Activated CD4-positive, alpha-beta T cell treated with anti-CD3 and anti-CD28 coated beads, Interleukin-2, amount 50 U/mL, for 16 hours (primary cell): ENCODE measurements around the gene MAML1.
"Not testable (repeated sequence)": the region's sequence is repeated elsewhere in the genome, so short reads cannot be mapped to it uniquely, and the experiment has no call there.

Source experiments
- DNase-seq: peaks from one replicate; pipeline ENCODE4 v3.0.0-alpha.2; 2020

Gene MAML1

DNA sequence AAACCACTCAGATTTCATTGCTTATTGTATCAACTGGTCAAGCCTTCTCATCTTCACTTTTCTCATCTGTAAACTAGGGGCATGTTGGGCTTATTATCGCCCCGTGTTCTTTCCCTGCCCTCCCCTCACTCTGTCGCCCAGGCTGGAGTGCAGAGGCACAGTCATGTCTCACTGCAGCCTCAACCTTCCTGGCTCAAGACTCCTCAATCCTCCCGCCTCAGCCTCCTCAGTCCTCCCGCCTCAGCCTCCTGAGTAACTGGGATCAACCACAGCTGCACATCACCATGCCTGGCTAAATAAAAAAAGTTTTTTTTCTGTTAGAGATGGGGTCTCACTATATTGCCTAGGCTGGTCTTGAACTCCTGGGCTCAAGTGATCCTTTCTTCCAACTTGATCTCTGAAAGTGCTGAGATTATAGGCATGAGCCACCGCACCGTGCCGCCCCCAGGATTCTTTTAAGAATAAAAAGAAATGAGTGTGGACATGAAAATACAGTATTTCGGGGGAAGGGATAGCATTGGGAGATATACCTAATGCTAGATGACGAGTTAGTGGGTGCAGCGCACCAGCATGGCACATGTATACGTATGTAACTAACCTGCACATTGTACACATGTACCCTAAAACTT is 2.0 kb downstream of the MAML1 start:
- no peak for DNase-seq

DNA sequence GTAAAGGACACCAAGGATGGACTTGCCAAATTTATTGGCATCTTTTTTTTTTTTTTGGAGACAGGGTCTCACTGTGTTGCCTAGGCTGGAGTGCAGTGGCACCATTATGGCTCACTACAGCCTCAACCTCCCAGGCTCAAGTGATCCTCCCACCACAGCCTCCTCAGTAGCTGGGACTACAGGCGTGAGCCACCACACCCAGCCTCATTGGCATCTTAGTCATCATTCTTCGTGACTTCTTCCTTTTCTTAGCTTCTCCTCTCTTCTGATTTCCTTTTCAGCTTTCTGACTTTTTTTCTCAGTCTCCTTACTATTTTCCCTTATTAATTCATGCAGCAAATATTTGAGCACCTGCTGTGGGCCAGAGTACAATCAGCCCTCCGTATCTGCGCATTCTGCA is 6.1 kb downstream of the MAML1 start:
- DNase-seq = no peak

DNA sequence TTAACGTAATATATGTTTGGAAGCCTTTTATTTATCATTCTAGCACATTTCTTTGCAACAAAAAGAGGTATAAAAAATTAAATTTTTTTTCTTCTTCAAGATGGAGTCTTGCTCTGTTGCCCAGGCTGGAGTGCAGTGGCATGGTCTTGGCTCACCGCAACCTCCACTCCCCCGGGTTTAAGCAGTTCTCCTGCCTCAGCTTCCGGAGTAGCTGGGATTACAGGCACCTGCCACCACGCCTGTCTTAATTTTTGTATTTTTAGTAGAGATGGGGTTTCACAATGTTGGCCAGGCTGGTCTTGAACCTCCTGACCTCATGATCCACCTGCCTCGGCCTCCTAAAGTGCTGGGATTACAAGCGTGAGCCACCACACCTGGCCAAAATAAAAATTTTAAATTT is 11.5 kb downstream of the MAML1 start:
- DNase-seq = not testable (repeated sequence)

DNA sequence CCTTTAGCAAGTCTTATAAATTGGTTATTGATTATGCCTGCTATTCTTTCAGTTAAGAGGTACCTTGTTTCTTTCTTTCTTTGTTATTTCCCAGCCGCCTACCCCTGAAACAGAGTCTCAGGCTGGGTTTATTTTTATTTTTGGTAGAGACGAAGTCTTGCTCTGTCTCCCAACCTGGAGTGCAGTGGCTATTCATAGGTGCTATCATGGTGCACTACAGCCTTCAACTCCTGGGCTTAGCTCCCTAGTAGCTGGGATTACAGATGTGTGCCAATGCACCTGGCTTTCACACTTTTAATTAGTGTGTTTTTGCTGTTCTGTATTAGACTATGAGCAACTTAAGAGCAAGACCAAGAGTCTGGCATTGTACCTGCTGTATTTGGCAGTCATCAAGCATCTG is 14.2 kb downstream of the MAML1 start:
- DNase-seq = no peak

DNA sequence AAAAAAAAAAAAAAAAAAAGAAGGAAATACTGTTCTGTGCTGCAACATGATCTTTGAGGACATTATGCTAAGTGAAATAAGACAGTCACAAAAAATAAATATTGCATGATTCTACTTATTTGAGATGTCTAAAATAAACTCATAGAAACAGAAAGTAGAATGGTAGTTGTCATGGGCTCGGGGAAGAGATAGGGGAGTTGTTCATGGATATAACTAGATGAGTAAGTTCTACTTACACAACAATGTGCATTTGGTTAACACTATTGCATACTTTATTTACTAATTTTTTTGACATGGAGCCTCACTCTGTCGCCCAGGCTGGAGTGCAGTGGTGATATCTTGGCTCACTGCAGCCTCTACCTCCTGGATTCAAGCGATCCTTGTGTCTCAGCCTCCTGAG is 15.2 kb downstream of the MAML1 start:
- DNase-seq = no peak

DNA sequence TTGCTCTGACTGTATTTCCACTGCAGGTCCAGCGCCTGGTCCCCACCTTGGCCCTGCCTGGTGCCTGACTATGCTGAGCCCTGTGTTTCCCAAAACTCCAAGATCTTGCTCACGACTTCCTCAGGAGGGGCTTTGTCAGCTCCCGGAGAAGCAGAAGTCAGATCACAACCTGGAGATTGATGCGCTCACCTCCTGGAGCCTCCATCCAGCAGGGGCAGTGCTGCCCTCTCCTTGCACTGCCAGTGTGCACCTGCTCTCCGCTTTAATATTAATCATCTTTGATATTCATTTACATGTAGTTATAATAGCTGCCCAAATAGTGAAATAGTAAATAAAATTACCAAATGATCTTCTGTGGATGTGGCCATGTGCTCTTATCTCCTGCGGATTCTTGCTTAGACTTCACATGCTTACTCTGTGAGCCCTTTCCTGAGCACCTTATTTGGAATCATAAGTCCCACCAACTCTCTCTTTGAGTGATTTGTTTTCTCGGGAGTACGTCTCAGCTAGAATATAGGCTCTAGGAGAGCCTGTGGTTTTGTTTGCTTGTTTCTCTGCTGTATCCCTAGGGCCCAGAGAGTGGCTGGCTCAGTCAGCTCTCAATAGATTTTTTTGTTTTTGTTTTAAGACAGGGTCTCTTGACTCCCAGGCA is 17.4 kb downstream of the MAML1 start:
- no peak for DNase-seq

DNA sequence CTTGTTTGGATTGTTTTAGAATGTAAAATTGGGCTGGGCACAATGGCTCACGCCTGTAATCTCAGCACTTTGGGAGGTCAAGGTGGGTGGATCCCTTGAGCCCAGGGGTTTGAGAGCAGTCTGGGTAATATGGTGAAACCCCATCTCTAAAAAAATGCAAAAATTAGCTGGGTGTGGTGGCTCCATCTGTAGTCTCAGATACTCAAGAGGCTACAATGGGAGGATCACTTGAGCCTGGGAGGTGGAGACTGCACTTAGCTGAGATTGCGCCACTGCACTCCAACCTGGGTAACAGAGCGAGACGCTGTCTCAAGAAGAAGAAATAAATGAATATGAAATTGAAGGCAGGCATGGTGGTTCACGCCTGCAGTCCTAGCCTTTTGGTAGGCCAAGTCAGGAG is 21.3 kb downstream of the MAML1 start:
- DNase-seq = no peak

DNA sequence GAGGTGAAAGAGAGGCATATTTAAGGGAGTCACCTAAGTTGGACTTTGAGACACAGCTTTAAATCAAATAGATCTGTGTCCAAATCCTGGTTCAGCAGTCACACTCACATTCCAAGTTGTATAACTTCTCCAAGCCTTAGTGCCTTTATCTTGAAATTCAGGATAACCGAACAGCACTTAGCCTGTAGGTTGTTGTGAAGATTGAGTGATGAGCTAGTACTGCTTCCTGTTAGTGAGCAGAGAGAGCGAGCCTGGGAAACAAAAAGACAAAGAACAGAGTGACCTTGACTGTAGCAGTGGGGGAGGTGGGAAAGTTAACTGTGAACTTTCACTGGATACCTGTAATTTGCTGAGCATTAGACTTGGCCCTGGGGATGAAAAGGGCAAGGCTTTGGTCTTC is 22.4 kb downstream of the MAML1 start:
- no peak for DNase-seq

DNA sequence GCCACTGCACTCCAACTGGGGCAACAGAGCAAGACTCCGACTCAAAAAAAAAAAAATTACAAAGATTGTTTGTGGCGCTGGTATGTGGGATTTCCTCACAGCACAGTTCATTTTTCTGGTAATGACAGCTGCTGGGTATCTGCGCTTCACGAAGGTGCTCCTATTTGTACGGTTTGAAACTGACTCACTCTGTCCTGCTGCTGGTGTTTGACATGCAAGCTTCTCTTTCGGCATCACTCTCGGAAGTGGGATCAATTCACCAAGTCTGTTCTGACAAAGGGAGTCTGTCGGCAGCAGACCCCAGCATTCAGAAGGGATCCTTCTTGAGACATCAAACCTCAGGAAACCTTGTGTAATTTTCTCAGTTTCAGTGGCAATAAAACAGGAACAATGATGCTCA is 26.3 kb downstream of the MAML1 start:
- DNase-seq = peak; percentile 12

DNA sequence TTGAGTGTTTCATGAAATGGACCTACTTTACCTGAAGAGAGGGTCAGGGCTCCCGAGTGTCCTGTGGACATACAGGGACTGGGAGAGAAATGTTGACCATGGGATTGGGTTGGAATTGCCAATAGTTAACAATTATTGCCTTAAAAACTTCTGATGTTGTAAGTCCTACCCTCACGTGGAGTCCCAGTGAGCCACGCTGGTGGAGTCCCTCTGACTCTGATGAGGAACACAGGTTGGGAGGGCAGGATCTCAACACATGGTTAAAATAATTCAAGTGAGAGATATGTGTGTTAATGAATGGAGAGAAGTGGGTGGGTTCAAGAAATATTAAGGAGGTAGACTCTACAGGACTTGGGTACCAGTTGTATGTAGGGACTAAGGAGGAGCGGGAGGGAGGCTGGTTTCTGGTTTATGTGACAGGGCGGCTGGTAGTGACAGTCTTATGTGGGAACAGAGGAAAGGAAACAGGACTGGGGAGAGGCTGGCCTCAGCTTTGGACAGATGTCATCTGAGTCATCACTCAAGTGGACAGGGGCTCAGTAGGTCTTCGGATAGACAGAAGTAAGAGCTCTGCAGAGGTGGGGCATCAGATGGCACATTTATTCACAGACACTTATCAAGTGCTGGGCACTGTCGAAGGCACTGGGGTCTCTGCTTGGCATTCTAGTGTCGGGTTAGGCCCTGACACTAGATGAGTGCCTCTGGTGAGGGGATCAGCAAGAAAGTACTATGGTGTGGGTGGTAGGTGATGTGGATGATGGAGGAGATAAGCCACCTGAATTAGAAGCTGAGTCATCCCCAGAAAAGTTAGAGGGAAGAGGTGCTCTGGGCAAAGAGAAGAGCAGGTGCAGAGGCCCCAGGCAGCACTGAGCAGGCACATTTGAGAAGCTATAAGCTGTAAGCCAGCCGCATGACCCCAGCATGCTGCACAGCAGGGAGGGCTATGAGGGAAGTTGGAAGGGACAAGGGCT is 27.2 kb downstream of the MAML1 start:
- DNase-seq = peak; percentile 51

DNA sequence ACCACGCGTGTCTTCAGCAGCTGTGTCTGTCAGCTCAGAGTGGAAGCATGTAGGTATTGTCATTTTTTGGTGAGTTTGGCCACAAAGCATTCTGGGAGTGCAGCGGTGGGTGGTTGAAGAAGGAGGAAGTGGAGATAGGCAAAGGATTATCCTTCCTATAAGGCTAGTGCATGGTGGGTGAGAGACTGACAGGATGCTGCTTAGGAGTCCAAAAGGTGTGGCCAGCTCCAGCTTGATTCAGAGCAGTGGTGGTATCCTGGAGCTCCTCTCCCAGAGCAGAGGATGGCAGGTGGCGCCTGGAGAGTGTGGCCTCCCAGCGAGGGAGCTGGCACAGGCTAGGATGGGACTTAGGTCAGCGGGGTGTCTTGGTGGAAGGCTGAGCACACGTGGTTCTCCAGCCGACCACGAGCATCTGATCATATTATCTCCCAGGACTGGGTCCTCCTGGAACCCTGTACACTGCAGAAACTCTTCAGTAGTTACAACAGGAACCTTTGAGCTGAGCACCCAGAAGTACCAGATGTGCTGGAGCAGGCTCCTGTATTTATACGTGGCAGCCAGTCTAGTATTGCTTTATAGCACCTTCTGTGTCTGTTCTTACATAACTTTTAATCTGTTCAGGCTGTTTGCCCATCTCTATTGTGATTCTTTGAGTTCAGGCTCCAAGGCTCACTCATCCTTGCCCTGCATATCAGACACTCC is 29.6 kb downstream of the MAML1 start:
- DNase-seq = peak; percentile 23

DNA sequence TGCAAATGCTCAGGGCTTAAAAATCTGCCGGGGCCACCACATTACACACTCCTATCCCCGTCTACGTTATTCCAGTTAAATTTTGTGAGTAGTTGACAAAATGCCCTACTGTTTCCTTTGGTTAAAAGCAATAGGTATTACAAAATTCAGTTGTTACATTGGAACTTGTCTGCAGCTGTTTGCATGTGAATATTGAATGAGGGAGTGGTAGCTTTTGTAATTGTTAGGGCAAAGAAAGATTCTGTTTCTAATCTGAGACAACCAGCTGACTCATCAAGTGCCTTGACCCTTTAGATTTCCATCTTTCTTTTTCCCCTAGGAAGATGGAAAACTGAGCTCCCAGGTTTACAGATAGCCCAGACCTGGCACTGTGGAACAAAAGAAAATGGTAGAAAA is 30.2 kb downstream of the MAML1 start:
- DNase-seq = no peak

DNA sequence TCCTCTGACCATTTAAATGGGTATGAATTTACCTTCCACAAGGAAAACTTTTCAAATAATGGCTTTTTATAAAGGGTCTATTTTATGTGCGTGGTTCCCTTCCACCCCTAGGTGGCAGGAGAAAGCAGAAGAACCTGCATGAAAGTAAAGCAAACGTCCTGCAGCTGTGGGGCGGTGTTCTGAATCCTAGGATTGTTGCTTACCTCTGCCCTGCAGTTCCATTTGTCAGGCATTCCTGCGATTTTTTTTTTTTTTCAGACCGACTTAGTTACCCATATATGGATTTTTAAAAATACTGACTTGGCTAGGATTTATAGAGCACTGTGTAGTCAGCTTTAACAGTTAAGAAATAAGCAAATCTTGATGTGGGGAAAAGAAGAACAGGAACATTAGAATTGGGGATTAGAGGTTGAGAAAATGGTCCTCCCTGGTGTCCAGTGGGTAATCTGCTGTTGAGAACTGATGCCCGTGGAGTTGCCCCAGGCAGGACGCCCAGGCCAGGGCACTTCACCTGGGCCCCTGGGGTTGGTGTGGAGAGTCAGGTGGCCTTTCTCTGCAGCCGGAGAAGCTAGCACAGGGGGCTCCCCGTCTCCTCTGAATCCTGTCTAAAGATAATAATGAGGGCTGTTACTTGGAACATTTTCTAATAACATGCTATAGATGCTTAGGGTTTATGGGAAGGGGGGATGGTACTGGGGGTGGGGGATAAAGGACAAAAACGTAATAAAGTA is 30.8 kb downstream of the MAML1 start:
- DNase-seq = peak; percentile 58

DNA sequence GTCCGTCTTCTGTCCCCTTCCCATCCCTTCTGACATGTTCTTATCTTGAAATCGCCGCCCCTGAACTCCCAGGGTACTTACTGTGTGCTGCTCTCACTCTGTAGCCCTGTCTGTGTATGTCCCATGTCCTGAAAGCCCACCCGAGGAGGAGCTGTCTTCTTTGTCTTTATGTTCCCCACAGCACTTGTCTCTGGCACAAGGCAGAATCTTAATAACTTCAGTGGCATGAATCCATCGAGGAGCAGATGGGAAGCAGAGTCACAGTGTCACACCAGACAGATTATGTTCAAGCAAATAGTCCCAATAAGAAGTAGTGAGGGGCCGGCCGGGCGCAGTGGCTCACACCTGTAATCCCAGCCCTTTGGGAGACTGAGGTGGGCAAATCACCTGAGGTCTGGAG is 31.4 kb downstream of the MAML1 start:
- no peak for DNase-seq

DNA sequence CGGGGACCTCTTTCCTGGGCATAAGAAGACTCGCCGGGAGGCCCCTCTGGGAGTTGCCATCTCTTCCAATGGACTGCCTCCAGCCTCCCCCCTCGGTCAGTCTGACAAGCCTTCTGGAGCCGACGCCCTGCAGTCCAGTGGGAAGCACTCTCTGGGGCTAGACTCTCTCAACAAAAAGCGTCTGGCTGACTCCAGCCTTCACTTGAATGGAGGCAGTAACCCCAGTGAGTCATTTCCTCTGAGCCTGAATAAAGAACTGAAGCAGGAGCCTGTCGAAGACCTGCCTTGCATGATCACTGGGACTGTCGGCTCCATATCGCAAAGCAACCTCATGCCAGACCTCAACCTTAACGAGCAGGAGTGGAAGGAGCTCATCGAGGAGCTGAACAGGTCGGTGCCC is 32.8 kb downstream of the MAML1 start:
- no peak for DNase-seq

DNA sequence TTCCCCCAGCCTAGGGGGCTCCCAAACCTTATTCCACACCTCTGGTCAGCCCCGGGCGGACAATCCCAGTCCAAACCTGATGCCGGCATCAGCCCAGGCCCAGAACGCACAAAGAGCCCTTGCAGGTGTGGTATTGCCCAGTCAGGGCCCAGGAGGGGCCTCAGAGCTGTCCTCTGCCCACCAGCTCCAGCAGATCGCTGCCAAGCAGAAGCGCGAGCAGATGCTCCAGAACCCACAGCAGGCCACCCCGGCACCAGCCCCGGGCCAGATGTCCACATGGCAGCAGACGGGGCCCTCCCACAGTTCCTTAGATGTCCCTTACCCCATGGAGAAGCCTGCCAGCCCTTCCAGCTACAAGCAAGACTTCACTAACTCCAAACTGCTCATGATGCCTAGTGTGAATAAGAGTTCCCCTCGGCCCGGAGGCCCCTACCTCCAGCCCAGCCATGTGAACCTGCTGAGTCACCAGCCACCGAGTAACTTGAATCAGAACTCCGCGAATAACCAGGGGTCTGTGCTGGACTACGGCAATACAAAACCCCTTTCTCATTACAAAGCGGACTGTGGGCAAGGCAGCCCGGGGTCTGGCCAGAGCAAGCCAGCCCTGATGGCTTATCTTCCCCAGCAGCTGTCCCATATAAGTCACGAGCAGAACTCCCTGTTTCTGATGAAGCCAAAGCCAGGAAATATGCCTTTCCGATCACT is 33.6 kb downstream of the MAML1 start:
- no peak for DNase-seq

DNA sequence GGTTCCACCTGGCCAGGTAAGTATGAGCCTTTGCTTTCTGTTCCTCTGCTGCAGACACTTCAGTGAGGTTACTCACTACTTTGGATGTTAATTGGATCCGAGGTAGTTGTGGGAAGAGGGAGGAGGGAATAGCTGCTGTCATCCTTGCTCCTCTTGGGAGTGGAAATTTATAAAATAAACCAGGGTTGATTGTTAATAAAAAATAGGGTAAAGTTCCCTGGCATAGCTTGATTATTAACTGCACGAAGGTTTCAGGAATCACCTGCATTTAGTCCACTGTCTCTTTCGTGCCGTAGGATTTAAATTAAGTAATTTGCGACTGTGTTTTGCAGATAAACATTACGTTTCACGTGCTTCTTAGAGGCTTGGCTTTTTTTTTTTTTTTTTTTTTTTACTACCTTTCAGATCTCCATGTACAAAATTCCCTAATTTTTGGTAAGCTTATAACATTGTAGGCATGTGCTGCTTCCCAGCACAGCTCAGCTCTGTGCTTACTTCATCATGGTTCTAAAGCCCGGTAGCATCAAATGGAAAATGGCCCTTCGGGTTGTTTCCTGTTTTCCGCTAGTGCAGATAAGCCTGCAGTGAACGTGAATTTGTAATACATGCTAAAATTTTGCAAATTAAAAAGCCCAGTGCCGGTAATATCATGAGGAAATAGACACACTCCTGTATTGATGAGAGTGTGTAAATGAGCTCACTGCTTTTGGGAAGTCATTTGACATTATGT is 34.3 kb downstream of the MAML1 start:
- no peak for DNase-seq

DNA sequence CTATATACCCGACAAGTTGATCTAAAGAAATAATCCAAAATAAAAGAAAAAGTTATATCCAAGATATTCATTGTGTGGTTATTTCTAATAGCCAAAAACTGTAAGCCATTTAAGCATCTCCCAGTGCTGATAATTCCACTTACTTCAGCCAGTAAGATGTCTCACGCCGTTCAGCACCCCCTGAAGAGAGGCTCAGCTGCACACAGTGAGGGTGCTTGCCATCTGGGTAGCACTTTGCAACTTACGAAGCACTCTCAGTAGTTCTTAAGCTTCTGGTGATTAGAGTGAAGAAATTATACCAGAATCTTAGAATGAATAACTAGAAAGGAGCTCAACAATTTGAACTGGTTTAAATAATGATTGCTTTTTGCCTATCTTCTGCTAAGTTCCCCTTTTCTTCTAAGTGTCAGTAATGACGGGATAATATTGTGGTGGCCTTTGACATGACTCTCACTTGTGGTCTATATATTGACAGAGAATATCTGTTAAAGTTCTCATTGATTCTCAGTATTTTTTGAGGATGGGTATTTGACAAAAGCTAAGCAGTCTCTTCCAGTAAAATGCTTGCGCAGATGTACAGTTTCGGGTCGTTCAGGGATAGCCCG is 35.0 kb downstream of the MAML1 start:
- DNase-seq = no peak

DNA sequence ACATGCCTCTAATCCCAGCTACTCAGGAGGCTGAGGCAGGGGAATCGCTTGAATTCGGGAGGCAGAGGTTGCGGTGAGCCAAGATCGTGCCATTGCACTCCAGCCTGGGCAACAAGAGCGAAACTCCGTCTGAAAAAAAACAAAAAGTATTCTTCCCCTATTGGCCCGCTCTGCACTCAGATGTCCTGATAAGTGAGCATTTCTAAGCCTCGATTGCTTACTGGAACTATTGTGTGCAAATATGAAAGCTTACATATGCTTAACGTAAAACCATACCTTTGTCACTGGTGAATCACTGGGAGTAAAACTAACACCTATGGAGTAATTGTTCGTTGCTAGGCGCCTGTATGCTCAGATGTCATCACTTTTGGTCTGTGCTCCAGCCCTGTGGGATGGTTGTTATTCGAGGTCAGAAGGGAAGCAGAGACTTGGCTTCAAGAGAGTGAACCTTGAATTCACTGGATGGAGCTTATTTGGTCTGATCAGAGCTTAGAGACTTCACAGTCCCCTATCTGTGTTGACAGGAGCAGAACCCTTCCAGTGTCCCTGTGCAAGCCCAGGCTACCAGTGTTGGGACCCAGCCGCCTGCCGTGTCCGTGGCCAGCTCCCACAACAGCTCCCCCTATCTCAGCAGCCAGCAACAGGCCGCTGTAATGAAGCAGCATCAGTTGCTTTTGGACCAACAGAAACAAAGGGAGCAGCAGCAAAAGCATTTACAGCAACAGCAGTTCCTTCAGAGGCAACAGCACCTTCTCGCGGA is 35.9 kb downstream of the MAML1 start:
- peak; percentile 13 for DNase-seq

DNA sequence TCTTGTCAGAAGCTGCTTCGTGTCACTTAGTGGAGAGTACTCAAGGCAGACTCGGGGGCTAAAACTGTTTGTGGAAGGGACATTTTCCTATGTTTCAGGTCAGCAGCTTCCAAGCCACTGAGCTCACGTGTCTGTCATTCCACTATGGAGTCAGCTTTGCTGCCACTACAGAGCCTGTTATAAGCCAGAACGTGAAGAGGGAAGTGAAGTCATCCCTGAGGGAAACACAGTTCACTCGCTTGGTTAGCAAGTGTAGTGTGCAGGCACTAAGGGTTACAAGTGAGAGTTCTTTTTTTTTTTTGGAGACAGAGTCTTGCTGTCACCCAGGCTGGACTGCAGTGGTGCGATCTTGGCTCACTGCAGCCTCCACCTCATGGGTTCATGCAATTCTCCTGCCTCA is 36.6 kb downstream of the MAML1 start:
- DNase-seq = no peak
